Ovary (tissue), 9 donors: Measurements from ENCODE around the gene LRRC4C. TPM values are rescaled to one million over a fixed set of nuclear protein-coding genes. Genes with fewer than 3 reads are reported as not detected.
"Not testable (repeated sequence)": the region's sequence is repeated elsewhere in the genome, so short reads cannot be mapped to it uniquely, and the experiment has no call there.

Experiments used
- DNase-seq, 5 donors: peaks; one replicate each; pipeline ENCODE4 v3.0.0-alpha.2; 2019 to 2020
- H3K27ac ChIP-seq, 2 donors: fragments of 200-600 bp; one replicate each; pipeline versions ENCODE4 v1.5.1 to v1.8.0; 2019 to 2022
- H3K27me3 ChIP-seq: fragments of 200-600 bp; one replicate; pipeline ENCODE4 v1.8.0; 2022
- H3K36me3 ChIP-seq: fragments of 200-600 bp; sonication (generic); one replicate; pipeline ENCODE4 v1.5.1; 2019
- H3K4me1 ChIP-seq: one replicate; pipeline ENCODE4 v1.8.1; 2013; ENCODE audit warnings: mild to moderate bottlenecking, moderate library complexity; ENCODE audit not compliant: insufficient read depth
- H3K4me3 ChIP-seq: fragments of 200-600 bp; sonication (generic); one replicate; pipeline ENCODE4 v1.5.1; 2017
- H3K9me3 ChIP-seq, 2 donors: fragments of 200-600 bp in 1 of 2; sonication (generic) in 1 of 2; one replicate each; pipeline versions ENCODE4 v1.5.1 to v1.8.1; 2013 to 2019; ENCODE audit warnings: mild to moderate bottlenecking in 1 of 2, moderate library complexity in 1 of 2
- EP300 ChIP-seq: sonication (generic); formaldehyde crosslinking; IDR thresholded peaks from one replicate; pipeline ENCODE4 v1.6.1; 2017; ENCODE audit warnings: antibody characterized with exemption
- POLR2A ChIP-seq: fragments of 450-650 bp; IDR thresholded peaks from one replicate; pipeline ENCODE4 v1.6.1; 2017; ENCODE audit warnings: antibody characterized with exemption, mild to moderate bottlenecking, moderate library complexity
- WGBS, 3 donors: extraction: QIAGEN DNeasy Blood & Tissue Kit in 1 of 3; methylation state at CpG; one replicate each; pipeline versions ENCODE4 v1.1.5 to v1.1.7; 2013 to 2017; 5-methylcytosine and 5-hydroxymethylcytosine counted together
- intact Hi-C, 4 donors: fragments of 100-400 bp; cut with DNase I; formaldehyde crosslinking; loops; one replicate each; pipeline versions ENCODE4 v1.11.0 to v1.15.1; 2022 to 2023
- polyA plus RNA-seq, 2 donors: library from polyadenylated mRNA; stranded (reverse); fragments of 200-250 nt in 1 of 2; fragments of 350-450 nt in 1 of 2; fragmentation: Illumina TruSeq in 1 of 2; extraction: RNeasy Lipid Tissue Mini Kit (QIAGEN cat#74804) in 1 of 2; gene quantifications; one replicate each; pipeline ENCODE4 v1.2.3, GENCODE V29; 2013 to 2014
- total RNA-seq, 7 donors: library from RNA; depleted of rRNA in 2 of 7; stranded (reverse); fragments of >200 nt in 2 of 7; fragmentation: NEBNext Ultra II Directional in 3 of 7; extraction: Animal tissue kit (Norgen Biotek cat#: 25700) in 3 of 7; gene quantifications; one replicate each; pipeline versions ENCODE4 v1.1.0 to v1.2.4, GENCODE V29; 2016 to 2023
- TF ChIP-seq, protein P1 (sequence below), 3 donors: fragments of 450-650 bp in 2 of 3; fragments of 200-600 bp in 1 of 3; IDR thresholded peaks; one replicate each; pipeline versions ENCODE4 v1.5.1 to v1.8.0; 2016 to 2022; ENCODE audit warnings: antibody characterized with exemption in 3 of 3, mild to moderate bottlenecking in 1 of 3
- donor health status: DM: no; HTN: no; CAD: no; lungs with moderate emphysema.
- donor health status: DM: no; HTN: no; CAD: no.
- donor health status: Bipolar disorder and iron deficiency.
- donor health status: DM: yes; HTN: yes; CAD: no.
- donor health status: DM: no; HTN: no; CAD: no.
- donor health status: DM: yes; HTN: yes; CAD: no.

LRRC4C gene
- total and polyA plus RNA-seq, 9 donors = 0.15 to 12.5 (median 0.78) TPM

DNA sequence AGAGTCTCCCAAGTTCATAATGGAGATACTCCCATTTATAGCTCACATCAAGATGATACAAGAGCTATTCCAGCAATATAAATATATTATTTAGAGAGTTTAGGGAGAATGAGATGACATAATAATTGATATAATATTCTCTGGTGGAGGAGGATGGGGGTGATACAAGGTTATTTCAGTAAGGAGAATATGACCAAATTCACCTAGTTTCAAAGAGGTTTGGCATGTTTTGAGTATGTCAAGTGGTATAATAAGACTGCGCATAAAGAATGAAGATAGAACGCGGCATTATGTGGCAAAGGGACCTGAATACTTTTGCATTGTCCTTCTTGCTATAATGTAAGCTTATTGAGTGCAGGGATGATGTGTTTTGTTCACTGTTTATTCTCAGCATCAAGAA is 1283.5 kb downstream of the LRRC4C start:
- Histone ChIP-seq H3K9me3 (no peaks in the 10 kb centered on the region), H3K27me3 (no peaks in the 10 kb centered on the region), H3K4me1 (no peaks in the 10 kb centered on the region), H3K4me3 (no peak overlapping the region), H3K36me3 (no peaks in the 10 kb centered on the region), H3K27ac (no peak overlapping the region)
- TF ChIP-seq POLR2A = no peak
- TF ChIP-seq EP300 = no peak
- TF ChIP-seq, protein P1, sequence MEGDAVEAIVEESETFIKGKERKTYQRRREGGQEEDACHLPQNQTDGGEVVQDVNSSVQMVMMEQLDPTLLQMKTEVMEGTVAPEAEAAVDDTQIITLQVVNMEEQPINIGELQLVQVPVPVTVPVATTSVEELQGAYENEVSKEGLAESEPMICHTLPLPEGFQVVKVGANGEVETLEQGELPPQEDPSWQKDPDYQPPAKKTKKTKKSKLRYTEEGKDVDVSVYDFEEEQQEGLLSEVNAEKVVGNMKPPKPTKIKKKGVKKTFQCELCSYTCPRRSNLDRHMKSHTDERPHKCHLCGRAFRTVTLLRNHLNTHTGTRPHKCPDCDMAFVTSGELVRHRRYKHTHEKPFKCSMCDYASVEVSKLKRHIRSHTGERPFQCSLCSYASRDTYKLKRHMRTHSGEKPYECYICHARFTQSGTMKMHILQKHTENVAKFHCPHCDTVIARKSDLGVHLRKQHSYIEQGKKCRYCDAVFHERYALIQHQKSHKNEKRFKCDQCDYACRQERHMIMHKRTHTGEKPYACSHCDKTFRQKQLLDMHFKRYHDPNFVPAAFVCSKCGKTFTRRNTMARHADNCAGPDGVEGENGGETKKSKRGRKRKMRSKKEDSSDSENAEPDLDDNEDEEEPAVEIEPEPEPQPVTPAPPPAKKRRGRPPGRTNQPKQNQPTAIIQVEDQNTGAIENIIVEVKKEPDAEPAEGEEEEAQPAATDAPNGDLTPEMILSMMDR (IDR thresholded peaks at IDR 0.05) = no peak
- DNase-seq = no peak
- 96 to 99% (median 97%) methylated on average over 3 of the region's 3 CpGs for WGBS, 3 donors
- intact Hi-C loops = no loop called here

DNA sequence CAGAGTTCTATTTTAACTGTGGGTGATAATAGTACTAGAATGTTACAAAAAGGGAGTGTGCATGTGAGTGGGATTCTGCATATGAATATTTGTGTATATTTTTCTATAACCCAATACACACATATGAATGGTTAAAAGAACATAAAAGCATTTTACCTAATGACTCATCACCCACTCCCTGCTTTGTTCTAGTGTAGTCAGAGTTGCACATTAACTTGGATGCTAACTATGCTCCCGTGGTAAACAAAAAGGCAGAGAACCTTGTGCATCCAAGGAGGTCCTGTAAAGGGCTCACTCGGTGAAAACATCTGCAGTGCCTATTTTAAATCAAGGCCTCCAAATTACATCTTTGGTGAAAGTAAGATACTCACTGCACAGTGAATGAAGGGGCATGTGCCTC is 1289.4 kb downstream of the LRRC4C start:
- Histone ChIP-seq H3K9me3 (no peaks in the 10 kb centered on the region), H3K27me3 (no peaks in the 10 kb centered on the region), H3K4me1 (no peaks in the 10 kb centered on the region), H3K27ac (no peak overlapping the region), H3K36me3 (no peaks in the 10 kb centered on the region), H3K4me3 (no peak overlapping the region)
- TF ChIP-seq, protein P1 (IDR thresholded peaks at IDR 0.05) = no peak
- TF ChIP-seq POLR2A (no peak), EP300 (no peak)
- WGBS, 3 donors = 15 to 45% (median 16%) methylated on average over 2 of the region's 2 CpGs
- intact Hi-C loops = no loop called here
- no peak for DNase-seq

DNA sequence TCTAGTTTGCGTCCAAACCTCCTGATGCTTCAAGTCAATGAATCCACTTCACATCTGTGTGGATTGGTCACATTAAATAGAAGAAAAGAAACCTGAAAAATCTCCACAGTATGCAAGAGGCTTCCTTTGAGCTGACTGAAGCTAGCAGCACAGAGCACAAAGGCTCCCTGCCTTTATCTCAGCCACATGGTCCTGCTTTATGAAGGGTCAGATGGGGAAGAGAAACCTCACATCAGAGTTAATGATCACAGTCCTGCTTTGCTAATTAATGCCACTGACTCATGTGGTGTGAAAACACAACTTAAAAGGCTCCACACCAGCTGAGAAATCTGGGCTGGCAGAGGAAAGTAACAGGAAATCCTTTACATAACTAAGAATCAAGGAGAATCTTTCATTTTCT is 1291.0 kb downstream of the LRRC4C start:
- H3K27ac ChIP-seq = no peak overlapping the region
- H3K4me1 ChIP-seq = no peaks in the 10 kb centered on the region
- no peaks in the 10 kb centered on the region for H3K9me3 ChIP-seq
- H3K36me3 ChIP-seq = no peaks in the 10 kb centered on the region
- H3K27me3 ChIP-seq = no peaks in the 10 kb centered on the region
- intact Hi-C loops = no loop called here
- TF ChIP-seq, protein P1 (IDR thresholded peaks at IDR 0.05) = no peak
- TF ChIP-seq POLR2A = no peak
- TF ChIP-seq EP300 = no peak
- WGBS, 3 donors = 88 to 90% (median 89%) methylated on average over 1 of the region's 1 CpG
- no peak overlapping the region for H3K4me3 ChIP-seq
- DNase-seq = no peak

DNA sequence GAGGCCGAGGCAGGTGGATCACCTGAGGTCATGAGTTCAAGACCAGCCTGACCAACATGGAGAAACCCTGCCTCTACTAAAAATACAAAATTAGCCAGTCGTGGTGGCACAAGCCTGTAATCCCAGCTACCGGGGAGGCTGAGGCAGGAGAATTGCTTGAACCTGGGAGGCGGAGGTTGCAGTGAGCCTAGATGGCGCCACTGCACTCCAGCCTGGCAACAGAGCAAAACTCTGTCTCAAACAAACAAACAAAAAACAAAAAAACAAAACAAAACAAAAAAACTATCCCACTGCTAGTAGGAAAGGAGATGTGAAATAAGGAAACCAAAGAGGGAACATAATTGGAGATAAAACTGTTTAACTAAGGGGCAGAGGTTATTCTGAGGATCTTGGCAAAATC is 1291.6 kb downstream of the LRRC4C start:
- 88 to 93% (median 90%) methylated on average over 5 of the region's 5 CpGs for WGBS, 3 donors
- H3K27me3 ChIP-seq, intact Hi-C loops: not testable (repeated sequence)

DNA sequence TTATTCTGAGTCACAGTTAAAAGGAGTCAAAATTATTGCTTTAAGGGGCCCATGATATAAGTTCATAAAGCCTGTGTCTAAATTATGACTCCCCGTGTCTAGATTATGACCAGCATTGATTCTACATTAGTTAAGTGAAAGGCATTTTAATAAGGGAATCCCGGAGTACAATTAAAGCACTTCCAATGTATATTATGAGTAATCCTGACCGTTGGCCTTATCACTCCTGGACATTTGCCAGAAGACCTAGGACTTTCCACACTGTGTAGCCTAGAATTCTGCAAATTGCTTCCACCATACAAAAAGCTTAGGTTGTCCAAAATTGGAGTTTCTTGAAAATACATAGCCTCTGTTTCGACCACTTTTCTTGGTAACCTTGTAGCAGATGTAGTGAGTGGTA is 1292.6 kb downstream of the LRRC4C start:
- no peak for TF ChIP-seq EP300
- TF ChIP-seq POLR2A = no peak
- TF ChIP-seq, protein P1 (IDR thresholded peaks at IDR 0.05) = no peak
- Histone ChIP-seq H3K4me3 (no peak overlapping the region), H3K27me3 (no peaks in the 10 kb centered on the region), H3K9me3 (no peaks in the 10 kb centered on the region), H3K27ac (no peak overlapping the region), H3K4me1 (no peaks in the 10 kb centered on the region), H3K36me3 (no peaks in the 10 kb centered on the region)
- WGBS, 3 donors = 49 to 61% (median 55%) methylated on average over 4 of the region's 4 CpGs
- no peak for DNase-seq
- intact Hi-C loops = no loop called here

More for the DNA sequence above, 1291.6 kb downstream of the LRRC4C start:
- not testable (repeated sequence) for DNase-seq, H3K36me3 ChIP-seq, H3K4me1 ChIP-seq, H3K9me3 ChIP-seq, H3K27ac ChIP-seq, H3K4me3 ChIP-seq
